ENCODE measurements around the gene UQCC3.

DNA sequence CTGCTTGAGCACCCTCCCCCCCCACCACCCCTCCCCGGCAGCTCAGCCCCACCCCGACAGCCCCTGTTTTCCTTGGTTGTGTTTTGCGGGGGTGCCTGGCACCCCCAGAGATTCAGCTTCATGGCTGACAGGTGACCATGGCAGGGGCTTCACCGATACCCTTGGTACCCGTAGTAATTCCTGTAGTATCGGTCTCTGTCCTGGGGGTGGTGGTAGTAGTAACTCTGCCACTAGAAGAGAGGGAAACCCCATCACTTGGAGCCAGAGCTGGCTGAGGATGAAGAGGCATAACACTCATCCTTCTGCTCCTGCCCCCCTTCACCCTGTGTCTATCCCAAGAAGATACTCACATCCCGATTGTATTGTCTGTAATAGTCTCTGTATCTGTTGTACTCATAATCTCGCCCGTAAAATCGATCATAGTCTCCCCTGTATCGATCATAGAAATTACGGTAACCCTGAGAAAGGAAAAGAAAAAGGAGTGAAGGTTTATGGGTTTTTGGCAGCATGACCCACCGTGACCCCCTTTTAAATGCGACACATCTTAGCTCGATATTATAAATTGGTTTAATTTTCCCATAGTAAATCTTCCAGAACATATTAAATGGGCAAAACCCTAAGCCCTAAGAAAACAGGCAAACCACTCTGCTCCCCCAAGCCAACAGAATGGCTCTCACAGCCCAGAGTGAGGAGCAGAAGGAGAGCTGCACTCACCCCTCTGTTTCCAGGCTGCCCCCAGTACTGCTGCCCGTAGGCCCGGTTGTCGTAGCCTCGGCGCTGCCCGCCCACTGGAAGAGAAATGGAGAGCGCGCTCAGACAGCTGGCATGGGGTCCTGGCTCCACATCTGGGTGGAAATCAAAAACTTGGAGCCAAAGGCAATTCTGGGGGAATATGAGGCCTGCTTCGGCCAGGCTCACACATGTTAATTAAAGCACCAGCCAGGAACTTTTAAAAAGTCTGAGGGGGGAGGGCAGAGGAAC lies 44.0 kb downstream of the UQCC3 start:
- no peak for TF ChIP-seq POLR2A (IDR thresholded peaks at IDR 0.05)
- TF ChIP-seq, protein P1, sequence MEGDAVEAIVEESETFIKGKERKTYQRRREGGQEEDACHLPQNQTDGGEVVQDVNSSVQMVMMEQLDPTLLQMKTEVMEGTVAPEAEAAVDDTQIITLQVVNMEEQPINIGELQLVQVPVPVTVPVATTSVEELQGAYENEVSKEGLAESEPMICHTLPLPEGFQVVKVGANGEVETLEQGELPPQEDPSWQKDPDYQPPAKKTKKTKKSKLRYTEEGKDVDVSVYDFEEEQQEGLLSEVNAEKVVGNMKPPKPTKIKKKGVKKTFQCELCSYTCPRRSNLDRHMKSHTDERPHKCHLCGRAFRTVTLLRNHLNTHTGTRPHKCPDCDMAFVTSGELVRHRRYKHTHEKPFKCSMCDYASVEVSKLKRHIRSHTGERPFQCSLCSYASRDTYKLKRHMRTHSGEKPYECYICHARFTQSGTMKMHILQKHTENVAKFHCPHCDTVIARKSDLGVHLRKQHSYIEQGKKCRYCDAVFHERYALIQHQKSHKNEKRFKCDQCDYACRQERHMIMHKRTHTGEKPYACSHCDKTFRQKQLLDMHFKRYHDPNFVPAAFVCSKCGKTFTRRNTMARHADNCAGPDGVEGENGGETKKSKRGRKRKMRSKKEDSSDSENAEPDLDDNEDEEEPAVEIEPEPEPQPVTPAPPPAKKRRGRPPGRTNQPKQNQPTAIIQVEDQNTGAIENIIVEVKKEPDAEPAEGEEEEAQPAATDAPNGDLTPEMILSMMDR (IDR thresholded peaks at IDR 0.05), result no peak

All from Peyer's patch (tissue), 4 donors.